Neural progenitor cell (in vitro differentiated cells): ENCODE measurements around the gene UGGT2.

ENCODE experiments used
- EZH2 ChIP-seq: fragments of 200-600 bp; sonication (generic); IDR thresholded peaks from 2 replicates; pipeline ENCODE4 v1.6.1; 2017; ENCODE audit warnings: antibody characterized with exemption, mild to moderate bottlenecking, moderate library complexity
- EZH2phosphoT487 ChIP-seq: fragments of 200-600 bp; sonication (generic); IDR thresholded peaks from 2 replicates; pipeline ENCODE4 v1.6.1; 2017; ENCODE audit warnings: antibody characterized with exemption
- TF ChIP-seq, protein P1 (sequence below): fragments of 200-600 bp; sonication (generic); IDR thresholded peaks from 2 replicates; pipeline ENCODE4 v1.5.1; 2017; ENCODE audit warnings: antibody characterized with exemption, mild to moderate bottlenecking

DNA sequence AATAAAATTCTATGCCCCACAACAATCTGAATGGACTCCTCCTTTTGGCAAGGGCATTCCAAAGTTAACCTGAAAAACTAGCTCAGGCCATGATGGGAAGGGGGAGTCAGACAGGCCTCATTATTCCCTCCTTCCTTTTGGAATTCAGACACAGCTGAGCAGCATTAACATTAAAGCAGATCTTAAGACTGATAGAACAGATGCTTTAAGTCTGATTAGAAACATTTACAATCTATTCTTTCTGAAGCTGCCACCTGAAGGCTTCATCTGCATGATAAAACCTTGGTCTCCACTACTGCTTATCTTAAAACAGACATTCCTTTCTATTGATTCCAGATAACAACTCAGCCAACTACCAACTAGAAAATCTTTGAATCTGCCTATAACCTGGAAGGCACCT is 98.9 kb downstream of the UGGT2 start:
- TF ChIP-seq, protein P1, sequence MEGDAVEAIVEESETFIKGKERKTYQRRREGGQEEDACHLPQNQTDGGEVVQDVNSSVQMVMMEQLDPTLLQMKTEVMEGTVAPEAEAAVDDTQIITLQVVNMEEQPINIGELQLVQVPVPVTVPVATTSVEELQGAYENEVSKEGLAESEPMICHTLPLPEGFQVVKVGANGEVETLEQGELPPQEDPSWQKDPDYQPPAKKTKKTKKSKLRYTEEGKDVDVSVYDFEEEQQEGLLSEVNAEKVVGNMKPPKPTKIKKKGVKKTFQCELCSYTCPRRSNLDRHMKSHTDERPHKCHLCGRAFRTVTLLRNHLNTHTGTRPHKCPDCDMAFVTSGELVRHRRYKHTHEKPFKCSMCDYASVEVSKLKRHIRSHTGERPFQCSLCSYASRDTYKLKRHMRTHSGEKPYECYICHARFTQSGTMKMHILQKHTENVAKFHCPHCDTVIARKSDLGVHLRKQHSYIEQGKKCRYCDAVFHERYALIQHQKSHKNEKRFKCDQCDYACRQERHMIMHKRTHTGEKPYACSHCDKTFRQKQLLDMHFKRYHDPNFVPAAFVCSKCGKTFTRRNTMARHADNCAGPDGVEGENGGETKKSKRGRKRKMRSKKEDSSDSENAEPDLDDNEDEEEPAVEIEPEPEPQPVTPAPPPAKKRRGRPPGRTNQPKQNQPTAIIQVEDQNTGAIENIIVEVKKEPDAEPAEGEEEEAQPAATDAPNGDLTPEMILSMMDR = no peak
- no peak for TF ChIP-seq EZH2
- no peak for TF ChIP-seq EZH2phosphoT487
